Thyroid gland (tissue), 4 donors: ENCODE results near the gene RHBDD2. TPM values are rescaled to one million over a fixed set of nuclear protein-coding genes. Genes with fewer than 3 reads are reported as not detected.
"Not testable (repeated sequence)": the region's sequence is repeated elsewhere in the genome, so short reads cannot be mapped to it uniquely, and the experiment has no call there.

Experiments
- DNase-seq, 2 donors: peaks; one replicate each; pipeline ENCODE4 v3.0.0-alpha.2; 2019
- H3K27ac ChIP-seq, 3 donors: fragments of 200-600 bp; sonication (generic); 1 replicate in 2 of 3; 2 replicates in 1 of 3; pipeline ENCODE4 v1.5.1; 2016 to 2019; ENCODE audit warnings: mild to moderate bottlenecking in 1 of 3, moderate library complexity in 1 of 3
- H3K27me3 ChIP-seq: fragments of 200-600 bp; sonication (generic); one replicate; pipeline ENCODE4 v1.5.1; 2019
- H3K36me3 ChIP-seq, 2 donors: fragments of 200-600 bp; sonication (generic); one replicate each; pipeline ENCODE4 v1.5.1; 2016 to 2019
- H3K4me1 ChIP-seq, 2 donors: fragments of 200-600 bp; sonication (generic); one replicate each; pipeline ENCODE4 v1.5.1; 2017 to 2019
- H3K4me3 ChIP-seq, 3 donors: fragments of 200-600 bp; sonication (generic); replicated peaks in 1 of 3; 1 replicate in 2 of 3; 2 replicates in 1 of 3; pipeline ENCODE4 v1.5.1; 2016; ENCODE audit warnings: mild to moderate bottlenecking in 1 of 3
- H3K9me3 ChIP-seq: fragments of 200-600 bp; sonication (generic); one replicate; pipeline ENCODE4 v1.5.1; 2017
- POLR2A ChIP-seq, 2 donors: fragments of 450-650 bp; IDR thresholded peaks; one replicate each; pipeline ENCODE4 v1.6.1; 2017; ENCODE audit warnings: antibody characterized with exemption in 2 of 2, mild to moderate bottlenecking in 2 of 2, moderate library complexity in 1 of 2
- WGBS, 2 donors: methylation state at CpG; one replicate each; pipeline ENCODE4 v1.1.5; 2017; 5-methylcytosine and 5-hydroxymethylcytosine counted together
- intact Hi-C: fragments of 100-400 bp; cut with DNase I; formaldehyde crosslinking; loops from one replicate; pipeline ENCODE4 v1.15.1; 2023
- total RNA-seq, 4 donors: library from RNA; depleted of rRNA; stranded (reverse); fragments of >200 nt; gene quantifications; one replicate each; pipeline ENCODE4 v1.2.3, GENCODE V29; 2016
- TF ChIP-seq, protein P1 (sequence below), 6 experiments: fragments of 200-600 bp in 3 of 6; fragments of 450-650 bp in 3 of 6; sonication (generic) in 3 of 6; IDR thresholded peaks; one replicate each; pipeline ENCODE4 v1.5.1; 2016 to 2019; ENCODE audit warnings: antibody characterized with exemption in 6 of 6, mild to moderate bottlenecking in 2 of 6, inconsistent platforms in 1 of 6, moderate library complexity in 1 of 6

The RHBDD2 gene
- total RNA-seq, 4 donors from 2014 or later = 68.9 to 170 (median 129) TPM

DNA sequence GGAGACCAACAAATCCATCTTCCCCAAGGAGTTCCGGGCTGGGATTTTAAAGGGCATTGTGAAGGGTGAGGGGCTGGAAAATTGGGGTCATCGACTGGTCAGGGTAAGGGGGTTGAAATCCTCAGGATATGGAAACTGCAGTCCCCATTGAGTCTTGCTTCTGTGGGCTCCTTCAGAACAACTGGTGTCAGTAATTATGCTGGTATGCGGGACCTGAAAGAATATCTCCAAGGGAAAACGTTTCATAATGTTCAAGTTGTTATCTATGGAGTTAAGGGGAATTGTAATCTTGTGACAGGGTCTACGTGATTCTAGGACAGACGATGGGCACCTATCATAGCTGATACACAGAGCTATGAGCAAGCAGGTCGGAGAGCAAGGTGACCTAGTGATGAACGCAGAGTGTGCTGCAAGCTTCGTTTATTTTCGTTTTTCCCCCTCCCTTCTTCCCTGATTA, 494 bp upstream of the RHBDD2 start:
- TF ChIP-seq POLR2A (IDR thresholded peaks at IDR 0.05) = no peak
- TF ChIP-seq, protein P1, sequence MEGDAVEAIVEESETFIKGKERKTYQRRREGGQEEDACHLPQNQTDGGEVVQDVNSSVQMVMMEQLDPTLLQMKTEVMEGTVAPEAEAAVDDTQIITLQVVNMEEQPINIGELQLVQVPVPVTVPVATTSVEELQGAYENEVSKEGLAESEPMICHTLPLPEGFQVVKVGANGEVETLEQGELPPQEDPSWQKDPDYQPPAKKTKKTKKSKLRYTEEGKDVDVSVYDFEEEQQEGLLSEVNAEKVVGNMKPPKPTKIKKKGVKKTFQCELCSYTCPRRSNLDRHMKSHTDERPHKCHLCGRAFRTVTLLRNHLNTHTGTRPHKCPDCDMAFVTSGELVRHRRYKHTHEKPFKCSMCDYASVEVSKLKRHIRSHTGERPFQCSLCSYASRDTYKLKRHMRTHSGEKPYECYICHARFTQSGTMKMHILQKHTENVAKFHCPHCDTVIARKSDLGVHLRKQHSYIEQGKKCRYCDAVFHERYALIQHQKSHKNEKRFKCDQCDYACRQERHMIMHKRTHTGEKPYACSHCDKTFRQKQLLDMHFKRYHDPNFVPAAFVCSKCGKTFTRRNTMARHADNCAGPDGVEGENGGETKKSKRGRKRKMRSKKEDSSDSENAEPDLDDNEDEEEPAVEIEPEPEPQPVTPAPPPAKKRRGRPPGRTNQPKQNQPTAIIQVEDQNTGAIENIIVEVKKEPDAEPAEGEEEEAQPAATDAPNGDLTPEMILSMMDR (IDR thresholded peaks at IDR 0.05) = no peak
- WGBS, 2 donors = 24 to 27% methylated on average over 10 of the region's 10 CpGs
- intact Hi-C loops = no loop called here

DNA sequence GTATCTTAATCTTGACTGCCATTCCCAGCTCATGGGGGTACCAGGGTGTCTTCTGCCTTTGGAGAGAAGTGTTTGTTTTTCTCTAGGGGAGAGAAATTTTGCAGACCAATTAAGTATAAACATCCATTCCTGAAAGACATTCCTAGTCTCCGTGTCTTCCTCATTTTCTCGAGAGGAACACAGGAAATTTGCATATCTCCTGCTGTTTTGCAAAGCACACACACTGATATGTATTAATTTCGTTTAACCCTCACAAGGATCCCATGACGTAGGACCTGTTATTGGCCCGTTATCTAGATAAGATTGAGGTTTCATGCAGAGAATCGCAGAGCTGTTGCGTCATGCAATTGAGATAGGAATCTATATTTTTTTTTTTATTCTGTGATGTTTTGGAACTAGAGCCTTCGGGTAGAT, 944 bp downstream of the RHBDD2 start:
- H3K36me3 ChIP-seq = peaks cover 24 to 25% of the 10 kb centered on the region in 2 donors
- H3K9me3 ChIP-seq = no peaks in the 10 kb centered on the region
- no peaks in the 10 kb centered on the region for H3K27me3 ChIP-seq
- H3K27ac ChIP-seq = peak overlapping the region; percentile 36 to 90 (median 54)
- DNase-seq = no peak
- H3K4me1 ChIP-seq = peaks cover 8 to 20% of the 10 kb centered on the region in 2 donors
- peak overlapping the region in 2 of 3 donors; percentile 63 to 90 for H3K4me3 ChIP-seq
- intact Hi-C loops = loop anchor here (5.0 kb wide), 1 partner anchor 113 kb away; the partner anchor contains the start of gene TMEM120A
- WGBS, 2 donors = 15 to 23% methylated on average over 8 of the region's 8 CpGs
- TF ChIP-seq, protein P1 (IDR thresholded peaks at IDR 0.05) = no peak
- TF ChIP-seq POLR2A (IDR thresholded peaks at IDR 0.05) = no peak

More for the DNA sequence above, 494 bp upstream of the RHBDD2 start:
- no peak for DNase-seq
- H3K27me3 ChIP-seq = no peaks in the 10 kb centered on the region
- H3K9me3 ChIP-seq = no peaks in the 10 kb centered on the region
- H3K4me1 ChIP-seq = peaks cover 4 to 14% of the 10 kb centered on the region in 2 donors
- H3K4me3 ChIP-seq = peak overlapping the region in 1 of 3 donors; percentile 90
- peaks cover 15 to 19% of the 10 kb centered on the region in 2 donors for H3K36me3 ChIP-seq
- peak overlapping the region; percentile 78 to 90 (median 87) for H3K27ac ChIP-seq

DNA sequence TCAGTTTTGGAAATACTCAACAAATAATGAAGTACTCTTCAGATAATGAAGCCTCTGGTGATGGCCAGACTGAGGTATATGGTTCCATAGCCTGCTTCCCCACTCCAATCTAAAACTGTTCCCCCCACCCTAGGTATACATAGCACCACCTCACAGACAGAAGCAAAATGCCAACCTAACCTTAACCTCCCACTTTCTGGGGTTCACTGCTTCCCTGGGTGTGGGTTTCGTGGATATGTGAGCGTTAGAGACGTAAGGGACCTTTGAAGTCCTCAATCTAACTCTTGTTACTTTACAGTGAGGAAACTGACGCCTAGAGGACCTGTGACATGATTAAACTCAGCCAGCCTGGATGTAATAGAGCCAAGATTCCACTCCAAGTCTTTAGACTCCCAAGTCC, 1.4 kb downstream of the RHBDD2 start:
- no peaks in the 10 kb centered on the region for H3K27me3 ChIP-seq
- no peaks in the 10 kb centered on the region for H3K9me3 ChIP-seq
- 89 to 90% methylated on average over 4 of the region's 4 CpGs for WGBS, 2 donors
- peak overlapping the region in 1 of 3 donors; percentile 90 for H3K4me3 ChIP-seq
- intact Hi-C loops = loop anchor here (5.0 kb wide), 1 partner anchor 112 kb away; the partner anchor contains the start of gene TMEM120A
- TF ChIP-seq, protein P1 (IDR thresholded peaks at IDR 0.05) = no peak
- no peak for TF ChIP-seq POLR2A (IDR thresholded peaks at IDR 0.05)
- no peak for DNase-seq
- H3K27ac ChIP-seq = no peak overlapping the region
- H3K4me1 ChIP-seq = peaks cover 8 to 25% of the 10 kb centered on the region in 2 donors
- H3K36me3 ChIP-seq = peaks cover 24 to 25% of the 10 kb centered on the region in 2 donors

DNA sequence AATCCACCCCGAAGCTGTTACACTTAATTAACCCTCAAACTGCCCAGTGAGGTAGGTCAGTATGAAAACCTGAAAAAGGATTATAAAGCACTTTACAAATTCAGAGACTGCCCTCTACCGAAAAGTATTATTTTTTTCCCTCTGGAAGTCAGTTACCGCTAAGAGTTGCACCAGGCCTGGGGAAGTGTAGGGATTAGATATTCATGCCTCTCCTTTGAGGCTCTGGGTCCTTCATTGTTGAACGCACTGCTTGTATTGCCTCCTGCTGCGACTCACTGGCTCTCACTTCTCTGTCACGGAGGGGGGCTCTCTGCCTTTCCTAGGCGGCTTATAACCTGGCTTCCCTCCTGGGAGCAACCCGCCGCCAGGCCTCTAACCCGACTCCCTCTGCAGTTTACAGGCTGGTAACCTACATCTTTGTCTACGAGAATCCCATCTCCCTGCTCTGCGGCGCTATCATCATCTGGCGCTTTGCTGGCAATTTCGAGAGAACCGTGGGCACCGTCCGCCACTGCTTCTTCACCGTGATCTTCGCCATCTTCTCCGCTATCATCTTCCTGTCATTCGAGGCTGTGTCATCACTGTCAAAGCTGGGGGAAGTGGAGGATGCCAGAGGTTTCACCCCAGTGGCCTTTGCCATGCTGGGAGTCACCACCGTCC, 2.7 kb downstream of the RHBDD2 start:
- Histone ChIP-seq H3K4me3 (no peak overlapping the region), H3K27me3 (no peaks in the 10 kb centered on the region), H3K36me3 (peaks cover 25 to 37% of the 10 kb centered on the region in 2 donors), H3K4me1 (peaks cover 8 to 27% of the 10 kb centered on the region in 2 donors), H3K9me3 (no peaks in the 10 kb centered on the region), H3K27ac (no peak overlapping the region)
- DNase-seq = no peak
- WGBS, 2 donors = 81 to 86% methylated on average over 23 of the region's 23 CpGs
- TF ChIP-seq, protein P1 (IDR thresholded peaks at IDR 0.05) = no peak
- TF ChIP-seq POLR2A (IDR thresholded peaks at IDR 0.05) = no peak
- intact Hi-C loops = loop anchor here (5.0 kb wide), 1 partner anchor 111 kb away; the partner anchor contains the start of gene TMEM120A

DNA sequence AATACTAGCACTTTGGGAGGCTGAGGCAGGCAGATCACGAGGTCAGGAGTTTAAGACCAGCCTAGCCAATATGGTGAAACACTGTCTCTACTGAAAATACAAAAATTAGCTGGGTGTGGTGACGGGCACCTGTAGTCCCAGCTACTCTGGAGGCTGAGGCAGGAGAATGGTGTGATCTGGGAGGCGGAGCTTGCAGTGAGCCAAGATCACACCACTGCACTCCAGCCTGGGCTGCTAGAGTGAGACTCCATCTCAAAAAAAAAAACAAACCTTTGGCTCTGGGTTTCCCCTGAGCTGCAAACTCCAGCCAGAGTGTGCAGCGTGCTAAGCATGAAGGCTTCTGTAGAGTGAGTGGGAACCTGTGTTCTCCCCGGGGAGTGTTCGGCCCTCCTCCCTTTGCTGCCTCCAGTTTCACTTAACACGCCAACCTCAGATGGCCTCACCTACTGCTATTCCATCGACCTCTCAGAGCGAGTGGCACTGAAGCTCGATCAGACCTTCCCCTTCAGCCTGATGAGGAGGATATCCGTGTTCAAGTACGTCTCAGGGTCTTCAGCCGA, 4.5 kb downstream of the RHBDD2 start:
- not testable (repeated sequence) for DNase-seq, H3K27me3 ChIP-seq, H3K9me3 ChIP-seq, H3K4me3 ChIP-seq, H3K27ac ChIP-seq
- 95 to 96% methylated on average over 13 of the region's 13 CpGs for WGBS, 2 donors
- Histone ChIP-seq H3K4me1 (peaks cover 8 to 25% of the 10 kb centered on the region in 2 donors), H3K36me3 (peaks cover 32 to 47% of the 10 kb centered on the region in 2 donors)
- intact Hi-C loops = loop anchor here (5.0 kb wide), 1 partner anchor 109 kb away; the partner anchor contains the start of gene TMEM120A
